D341Med (cell line): ENCODE results near the gene DNM3.

Source experiments
- DNase-seq: peaks from one replicate; pipeline ENCODE4 v3.0.0; 2012; ENCODE audit warnings: low spot score

The DNM3 gene

DNA sequence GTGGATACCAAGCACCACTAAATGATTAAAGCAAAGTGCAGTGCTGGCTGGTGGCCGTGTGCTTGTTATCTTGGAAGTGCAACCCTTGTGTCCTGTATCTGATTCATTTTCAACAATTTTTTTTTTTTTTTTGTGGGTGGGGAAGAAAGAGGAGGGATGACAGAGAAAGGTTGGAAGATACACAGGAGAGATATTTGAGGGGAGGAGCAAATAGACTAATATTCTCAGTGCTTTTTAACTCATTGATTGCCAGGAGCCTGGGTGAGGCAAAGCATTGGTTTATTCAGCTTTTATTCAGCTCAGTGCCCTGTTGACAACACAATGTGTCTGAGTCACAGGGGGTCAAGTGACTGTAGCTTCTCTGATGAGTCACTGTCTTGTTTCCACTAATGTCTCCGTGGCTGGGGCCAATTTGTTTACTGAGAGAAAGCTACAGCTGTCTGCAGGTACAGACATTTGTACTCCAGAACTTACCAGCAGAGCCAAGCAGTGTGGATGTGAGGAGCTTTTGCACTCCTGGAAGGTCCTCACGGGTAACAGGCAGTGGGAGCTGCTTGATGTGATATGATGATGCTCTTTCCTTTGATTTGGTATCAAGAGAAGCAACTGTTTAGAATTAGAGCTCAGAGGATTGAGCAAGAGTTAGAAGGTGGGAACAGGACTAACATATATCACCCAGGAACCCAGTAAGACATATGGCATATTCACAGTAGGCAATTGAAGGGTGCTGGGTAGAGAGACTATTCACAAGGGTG lies 23.6 kb upstream of the DNM3 start:
- DNase-seq: no peak

DNA sequence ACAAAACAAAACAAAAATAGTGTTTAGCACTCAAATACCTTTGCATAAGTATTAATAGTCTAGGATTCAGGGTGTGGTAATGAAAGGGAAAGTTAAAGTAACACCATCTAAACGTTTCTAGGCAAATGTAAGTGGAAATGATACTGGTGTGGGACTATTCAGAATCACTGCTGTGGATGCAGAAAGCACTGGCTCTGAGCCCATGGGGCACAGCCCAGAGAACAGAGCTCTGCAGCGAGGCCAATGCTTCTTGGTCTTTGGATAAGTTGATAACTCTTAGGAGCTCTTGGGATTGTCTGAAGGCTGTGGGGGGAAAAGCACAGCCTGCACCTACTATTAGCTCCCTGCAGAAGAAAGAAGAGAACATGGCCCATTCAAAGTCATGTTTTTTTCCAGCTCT lies 21.4 kb upstream of the DNM3 start:
- no peak for DNase-seq

DNA sequence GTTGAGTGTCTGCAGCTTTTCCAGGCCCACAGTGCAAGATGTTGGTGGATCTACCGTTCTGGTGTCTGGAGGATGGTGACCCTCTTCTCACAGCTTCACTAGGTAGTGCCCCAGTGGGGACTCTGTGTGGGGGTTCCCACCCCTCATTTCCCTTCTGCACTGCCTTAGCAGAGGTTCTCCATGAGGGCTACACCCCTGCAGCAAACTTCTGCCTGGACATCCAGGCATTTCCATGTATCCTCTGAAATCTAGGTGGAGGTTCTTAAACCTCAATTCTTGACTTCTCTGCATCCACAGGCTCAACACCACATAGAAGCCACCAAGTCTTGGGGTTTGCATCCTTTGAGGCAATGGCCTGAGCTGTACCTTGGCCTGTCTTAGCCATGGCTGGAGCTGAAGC lies 14.3 kb upstream of the DNM3 start:
- no peak for DNase-seq

DNA sequence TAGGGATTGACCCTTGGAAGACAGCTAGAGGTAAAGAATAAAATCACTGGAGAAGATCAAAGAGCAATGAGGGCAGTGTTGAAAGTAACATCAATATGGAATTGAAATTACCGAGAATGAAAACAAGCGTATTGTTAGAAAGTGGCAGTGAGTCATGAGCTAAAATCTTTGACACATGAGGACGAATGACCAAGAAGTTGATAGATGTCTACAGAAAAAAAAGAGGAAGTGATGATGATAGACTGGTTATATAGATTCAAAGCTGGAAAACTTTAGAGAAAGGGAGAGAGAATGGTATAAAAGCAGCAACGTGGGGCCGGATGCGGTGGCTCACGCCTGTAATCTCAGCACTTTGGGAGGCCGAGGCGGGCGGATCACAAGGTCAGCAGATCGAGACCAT lies 12.5 kb upstream of the DNM3 start:
- no peak for DNase-seq

GRCh38 chr1:171833091-171833825 lies 8.0 kb upstream of the DNM3 start:
- DNase-seq: no peak

DNA sequence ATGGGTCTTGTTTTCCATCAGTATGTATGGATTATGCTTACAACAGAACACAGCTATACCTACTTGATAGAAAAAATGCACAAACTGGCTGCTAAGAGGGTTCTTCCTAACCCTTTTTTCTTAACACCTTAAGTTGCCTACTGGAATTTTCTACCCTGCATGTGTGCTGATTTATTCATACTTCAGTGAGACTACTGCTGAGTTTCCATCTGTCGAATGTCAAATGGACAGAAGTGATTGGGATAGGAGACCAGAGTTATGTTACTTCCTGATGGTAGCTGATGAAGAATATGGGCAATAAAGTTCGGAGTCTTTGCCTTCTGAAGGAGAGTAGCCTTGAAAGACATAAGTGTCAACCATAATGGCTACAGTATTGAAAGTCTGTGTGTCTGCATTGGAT lies 6.5 kb upstream of the DNM3 start:
- no peak for DNase-seq

DNA sequence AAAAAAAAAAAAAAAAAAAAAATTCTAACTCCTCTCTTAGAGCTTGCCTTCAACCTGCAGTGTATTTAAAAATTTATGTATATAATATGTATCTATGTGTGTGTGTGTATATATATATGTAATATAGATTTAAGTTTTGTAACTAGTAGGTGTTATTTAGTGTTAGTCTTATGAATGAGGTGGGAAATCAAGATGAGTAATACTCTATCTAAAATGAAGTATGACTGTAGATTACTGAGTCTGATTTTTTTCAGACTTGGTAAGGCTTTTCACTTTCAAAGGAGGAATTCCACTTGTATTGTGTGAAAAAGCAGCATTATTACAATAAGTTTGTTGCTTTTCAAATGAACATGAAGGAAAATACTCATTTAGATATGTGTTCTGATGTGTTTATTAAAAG lies 5.4 kb upstream of the DNM3 start:
- no peak for DNase-seq

DNA sequence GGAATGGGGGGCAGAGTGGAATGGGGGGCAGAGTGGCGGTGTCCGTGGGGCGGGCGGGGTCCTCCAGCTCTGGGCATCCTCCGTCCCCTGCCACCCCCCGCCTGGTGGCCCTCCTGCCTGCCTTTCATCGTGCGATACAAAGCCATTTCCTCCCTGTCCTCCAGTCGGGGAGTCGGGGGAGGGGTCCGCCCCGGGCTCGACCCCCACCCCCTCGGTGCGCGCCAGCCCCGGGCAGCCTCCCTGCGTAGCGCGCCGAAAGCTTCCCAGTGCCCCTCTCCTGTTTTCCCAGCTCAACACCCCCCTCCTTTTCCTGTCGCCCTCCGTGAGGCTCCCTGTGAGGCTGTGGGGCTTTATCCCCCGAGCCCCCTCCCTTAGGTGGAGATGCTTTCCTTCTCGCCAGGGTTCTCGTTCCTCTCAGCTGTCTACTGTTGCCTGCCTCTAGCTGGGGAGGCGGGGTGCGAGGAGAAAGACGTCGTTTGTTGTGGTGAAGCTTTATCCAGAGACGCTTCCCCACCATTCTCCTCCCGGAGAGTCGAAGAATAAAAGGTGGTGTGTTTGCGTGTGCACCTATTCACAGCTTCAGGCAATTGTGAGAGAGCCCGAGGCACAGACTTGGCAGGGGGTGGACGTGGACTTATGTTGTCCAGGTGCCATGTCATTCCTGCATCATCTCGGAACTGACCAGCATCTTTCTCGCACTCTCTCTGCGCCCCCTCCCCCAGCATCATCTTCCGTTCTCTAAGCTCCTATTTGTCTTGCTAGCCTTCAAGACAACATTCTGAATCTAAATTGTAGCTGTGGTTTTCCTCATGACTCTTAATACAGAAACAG lies 848 bp downstream of the DNM3 start:
- DNase-seq: peak; percentile 58

DNA sequence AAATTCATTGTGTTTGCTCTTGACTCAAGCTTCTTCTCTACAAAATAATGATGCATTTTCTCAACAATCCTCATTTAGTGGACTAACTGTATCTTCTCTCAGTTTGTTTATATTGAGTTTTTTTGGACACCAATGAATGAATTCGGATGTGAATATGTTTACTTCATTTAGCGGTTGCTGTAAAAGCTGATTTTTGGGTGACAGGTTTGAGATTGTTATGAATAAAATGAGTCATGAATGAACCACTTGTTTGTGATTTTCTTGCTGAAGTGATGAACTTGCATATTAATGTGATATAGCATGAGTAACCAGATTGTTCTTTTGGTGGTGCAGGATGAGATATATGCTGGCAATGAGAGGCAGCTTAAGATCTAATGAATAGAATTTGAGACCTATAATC lies 3.1 kb downstream of the DNM3 start:
- DNase-seq: no peak

GRCh38 chr1:171845998-171846397 lies 4.7 kb downstream of the DNM3 start:
- no peak for DNase-seq

GRCh38 chr1:171849245-171849898 lies 8.1 kb downstream of the DNM3 start:
- DNase-seq: no peak

- no peak for DNase-seq
Observed at GRCh38 chr1:171850651-171851350, 9.5 kb downstream of the DNM3 start.

DNA sequence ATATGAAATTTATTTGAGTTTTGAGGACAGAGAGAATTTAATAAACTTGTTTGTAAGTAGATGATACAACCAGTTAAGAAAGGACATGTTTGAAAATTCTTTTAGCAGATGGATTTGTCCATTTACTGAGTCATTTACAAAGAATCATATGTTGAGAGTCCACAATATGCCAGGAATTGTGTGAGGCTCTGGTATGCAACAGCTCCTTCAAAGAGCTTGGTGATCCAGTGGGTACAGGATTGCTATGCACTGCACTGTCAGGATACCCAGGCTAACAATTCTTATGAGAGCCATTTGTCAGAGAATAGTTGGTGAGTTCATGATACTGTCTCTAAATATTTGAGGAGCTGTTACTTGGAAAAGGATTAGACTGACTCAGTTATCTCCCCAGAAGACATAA lies 11.0 kb downstream of the DNM3 start:
- no peak for DNase-seq

DNA sequence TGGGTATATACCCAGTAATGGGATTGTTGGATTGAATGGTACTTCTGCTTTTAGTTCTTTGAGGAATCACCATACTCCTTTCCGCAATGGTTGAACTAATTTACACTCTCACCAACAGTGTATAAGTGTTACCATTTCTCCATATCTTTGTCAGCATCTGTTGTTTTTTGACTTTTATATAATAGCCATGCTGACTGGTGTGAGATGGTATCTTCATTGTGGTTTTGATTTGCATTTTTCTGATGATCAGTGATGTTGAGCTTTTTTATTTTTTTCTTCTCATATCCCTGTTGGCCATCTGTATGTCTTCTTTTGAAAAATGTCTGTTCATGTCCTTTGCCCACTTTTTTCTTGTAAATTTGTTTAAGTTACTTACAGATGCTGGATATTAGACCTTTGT lies 14.1 kb downstream of the DNM3 start:
- no peak for DNase-seq

GRCh38 chr1:171858696-171859095 lies 17.4 kb downstream of the DNM3 start:
- DNase-seq: no peak

- DNase-seq: no peak
Observed at GRCh38 chr1:171860696-171861095, 19.4 kb downstream of the DNM3 start.

DNA sequence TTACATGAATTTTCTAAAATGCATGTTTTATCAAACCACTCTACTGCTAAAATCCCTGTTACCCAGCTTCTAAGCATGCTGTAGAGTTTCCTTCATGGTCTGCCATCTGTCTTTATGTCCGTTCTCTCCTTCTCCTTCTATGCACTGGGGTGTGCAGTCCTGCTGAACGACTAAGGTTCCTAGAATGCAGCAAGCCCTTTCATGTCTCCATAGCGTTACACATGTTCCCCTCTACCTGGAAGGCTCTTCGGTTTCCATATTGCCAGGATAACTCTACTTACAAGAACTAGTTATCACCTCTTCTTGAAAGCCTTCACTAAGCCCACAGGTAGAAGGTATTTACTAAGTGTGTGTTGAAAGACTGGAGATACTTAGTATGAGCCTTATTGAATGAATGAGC lies 22.2 kb downstream of the DNM3 start:
- DNase-seq: no peak

- DNase-seq: no peak
Observed at GRCh38 chr1:171864308-171864707, 23.0 kb downstream of the DNM3 start.

GRCh38 chr1:171865106-171865505 lies 23.8 kb downstream of the DNM3 start:
- DNase-seq: no peak

DNA sequence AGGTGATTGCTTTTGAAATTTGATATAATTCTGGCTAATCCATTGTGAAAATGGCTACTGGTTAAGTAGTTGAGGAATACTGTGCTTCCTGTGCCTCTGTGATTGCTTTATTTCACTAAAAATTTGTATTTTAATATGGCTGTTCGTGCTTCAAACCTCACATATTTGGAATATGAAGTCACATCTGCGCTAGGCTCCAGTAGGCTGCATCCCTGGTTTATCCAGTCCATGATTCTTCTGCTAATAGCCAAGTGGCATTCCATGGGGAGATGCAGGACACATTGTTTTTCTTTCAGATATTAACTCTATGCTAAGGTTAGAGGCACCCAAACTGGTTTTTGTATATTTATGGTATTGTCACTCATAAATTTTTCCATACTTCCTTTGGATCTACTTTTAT lies 25.9 kb downstream of the DNM3 start:
- DNase-seq: no peak

DNA sequence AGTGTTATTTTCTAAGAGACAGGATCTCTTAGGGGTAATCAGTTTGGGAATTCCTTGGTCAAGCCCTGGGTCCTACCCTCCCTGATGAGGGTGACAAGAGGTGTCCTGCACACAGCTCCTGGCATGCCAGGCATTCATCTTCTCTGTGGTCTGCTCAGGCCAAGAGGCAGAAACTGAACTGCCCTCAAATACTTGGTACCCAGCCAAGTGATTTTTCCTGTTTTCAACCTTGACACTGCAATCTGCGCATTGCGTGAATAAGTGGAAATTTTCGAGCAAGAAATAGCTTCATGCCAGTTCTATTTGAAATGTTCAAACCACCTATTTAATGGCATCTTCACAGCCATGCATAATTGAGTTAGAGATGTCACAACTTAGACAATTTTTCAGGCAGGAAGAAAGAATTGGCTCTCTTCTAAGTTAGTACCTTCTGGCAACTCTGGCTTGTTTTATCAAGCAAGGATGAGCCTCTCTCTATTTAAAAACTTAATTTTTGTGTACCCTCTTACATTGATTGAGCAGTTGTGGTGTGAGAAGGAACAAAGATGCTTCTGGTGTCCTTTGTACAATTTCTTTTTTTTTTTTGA lies 27.0 kb downstream of the DNM3 start:
- DNase-seq: no peak
